Stimulated activated CD4-positive, alpha-beta T cell treated with anti-CD3 and anti-CD28 coated beads, Interleukin-1b, Interleukin-23, amount 100 ng/mL, for 48 hours (primary cell): Measurements from ENCODE around the gene ERRFI1.

Source experiments
- DNase-seq: peaks from one replicate; pipeline ENCODE4 v3.0.0-alpha.2; 2020

The ERRFI1 gene

DNA sequence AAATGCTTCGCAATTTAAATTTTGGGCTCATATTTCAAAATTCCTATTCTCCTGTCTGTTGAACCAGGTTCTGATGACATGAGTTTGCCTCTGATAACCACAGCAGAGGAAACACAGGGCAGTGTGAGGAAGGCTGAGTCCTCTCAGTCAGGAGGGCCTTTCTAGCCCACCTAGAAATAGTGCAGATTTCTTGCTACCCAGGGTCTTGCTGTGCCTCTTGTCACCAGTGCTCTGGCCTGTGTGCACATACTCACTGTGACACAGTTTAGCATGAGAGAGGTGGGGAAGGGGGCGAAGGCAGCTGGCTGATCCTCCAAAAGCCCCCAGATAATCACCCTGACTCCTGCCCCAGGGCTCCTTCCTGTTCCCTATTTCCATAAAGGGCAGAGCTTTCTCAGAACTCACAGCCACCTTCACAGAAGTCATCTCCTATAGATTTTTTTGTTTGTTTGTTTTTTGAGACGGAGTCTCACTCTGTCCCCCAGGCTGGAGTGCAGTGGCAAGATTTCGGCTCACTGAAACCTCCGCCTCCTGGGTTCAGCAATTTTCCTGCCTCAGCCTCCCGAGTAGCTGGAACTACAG lies 23.7 kb downstream of the ERRFI1 start:
- DNase-seq: no peak

- DNase-seq: no peak
Observed at GRCh38 chr1:7995437-7995836, 30.7 kb downstream of the ERRFI1 start.

DNA sequence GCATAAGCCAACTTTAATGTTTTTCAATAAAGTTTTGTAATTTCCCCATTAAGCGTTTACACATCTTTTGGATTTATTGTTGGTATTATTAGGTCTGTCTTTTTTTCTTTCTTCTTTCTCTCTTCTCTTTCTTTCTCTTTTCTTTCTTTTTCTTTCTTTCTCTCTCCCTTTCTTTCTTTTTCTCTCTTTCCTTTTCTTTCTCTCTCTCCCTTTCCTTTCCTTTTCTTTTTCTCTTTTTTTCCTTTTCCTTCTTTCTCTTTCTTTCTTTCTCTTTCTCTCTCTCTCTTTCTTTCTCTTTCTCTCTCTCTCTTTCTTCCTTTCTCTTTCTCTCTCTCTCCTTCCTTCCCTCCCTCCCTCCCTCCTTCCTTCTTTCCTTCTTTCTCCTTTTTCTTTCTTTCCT lies 31.3 kb downstream of the ERRFI1 start:
- no peak for DNase-seq

DNA sequence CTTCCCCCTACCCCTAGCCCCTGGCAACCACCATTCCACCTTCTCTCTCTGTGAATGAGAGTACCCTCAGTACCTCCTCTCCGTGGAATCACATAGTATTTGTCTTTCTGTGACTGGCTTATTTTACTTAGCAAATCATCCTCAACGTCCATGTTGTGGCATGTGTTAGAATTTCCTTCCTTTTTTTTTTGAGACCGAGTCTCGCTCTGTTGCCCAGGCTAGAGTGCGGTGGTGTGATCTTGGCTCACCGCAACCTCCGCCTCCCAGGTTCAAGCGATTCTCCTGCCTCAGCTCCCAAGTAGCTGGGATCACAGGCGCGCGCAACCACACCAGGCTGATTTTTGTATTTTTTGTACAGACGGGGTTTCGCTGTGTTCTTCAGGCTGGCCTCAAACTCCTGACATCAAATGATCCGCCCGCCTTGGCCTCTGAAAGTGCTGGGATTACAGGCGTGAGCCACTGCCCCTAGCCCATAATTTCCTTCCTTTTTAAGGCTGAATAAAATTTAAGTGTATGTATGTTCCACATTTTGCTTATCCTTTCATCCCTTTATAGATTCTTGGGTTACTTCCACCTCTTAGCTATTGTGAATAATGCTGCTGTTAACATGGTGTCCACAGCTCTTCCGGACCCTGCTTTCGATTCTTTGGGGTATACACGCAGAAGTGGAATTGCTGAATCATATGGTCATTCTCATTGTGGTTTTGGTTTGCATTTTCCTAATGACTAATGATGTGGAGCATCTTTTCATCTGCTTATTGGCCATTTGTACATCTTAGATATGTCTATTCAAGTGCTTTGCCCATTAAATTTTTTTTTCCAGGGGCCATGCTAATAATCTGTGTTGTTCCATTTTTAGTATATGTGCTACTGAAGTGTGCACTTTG lies 32.3 kb downstream of the ERRFI1 start:
- DNase-seq: no peak

GRCh38 chr1:7992885-7993284 lies 33.2 kb downstream of the ERRFI1 start:
- no peak for DNase-seq

GRCh38 chr1:7991504-7992440 lies 34.3 kb downstream of the ERRFI1 start:
- DNase-seq: no peak

DNA sequence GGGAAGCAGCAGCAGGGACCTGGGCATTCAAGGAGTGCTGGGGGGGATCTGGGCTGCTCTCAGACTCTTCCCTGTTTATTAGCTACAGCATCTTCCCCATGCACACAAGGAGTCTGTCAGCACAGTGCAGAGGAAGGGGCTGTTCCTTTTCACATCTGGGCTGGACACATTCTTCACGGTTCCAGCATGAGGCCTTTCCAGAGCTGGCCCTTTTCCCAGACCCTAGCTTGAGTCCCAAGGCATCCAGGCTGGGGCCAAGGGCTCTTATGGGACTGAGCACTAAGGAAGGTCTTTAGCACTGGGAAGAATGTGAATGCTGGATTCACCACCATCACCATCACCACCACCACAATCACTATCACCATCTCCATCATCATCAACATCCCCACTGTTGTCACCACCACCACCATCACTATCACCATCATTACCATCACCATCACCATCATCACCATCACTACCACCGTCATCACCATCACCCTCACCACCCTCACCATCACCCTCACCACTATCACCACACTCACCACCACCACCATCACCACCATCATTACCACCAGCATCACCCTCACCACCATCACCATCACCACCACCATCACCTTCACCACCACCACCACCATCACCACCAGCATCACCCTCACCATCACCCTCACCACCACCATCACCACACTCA lies 36.2 kb downstream of the ERRFI1 start:
- no peak for DNase-seq

DNA sequence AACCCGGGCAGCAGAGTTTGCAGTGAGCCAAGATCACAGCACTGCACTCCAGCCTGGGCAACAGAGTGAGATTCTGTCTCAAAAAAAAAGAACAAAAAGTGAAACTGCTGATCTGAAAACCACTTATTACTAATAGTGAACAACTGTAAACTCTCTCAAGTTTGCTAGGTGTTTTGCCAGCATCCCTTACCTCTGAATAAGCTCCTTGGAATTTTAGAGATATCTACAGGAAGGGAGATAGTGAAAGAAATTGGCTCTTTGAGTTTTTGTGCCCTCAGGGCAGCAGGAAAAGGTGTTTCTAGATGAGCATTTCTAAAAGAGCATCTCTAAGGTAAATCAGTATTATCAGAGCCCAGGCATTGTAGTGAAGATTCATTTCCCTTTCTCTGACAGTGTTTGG lies 37.5 kb downstream of the ERRFI1 start:
- DNase-seq: no peak

- no peak for DNase-seq
Observed at GRCh38 chr1:7987528-7987927, 38.6 kb downstream of the ERRFI1 start.

DNA sequence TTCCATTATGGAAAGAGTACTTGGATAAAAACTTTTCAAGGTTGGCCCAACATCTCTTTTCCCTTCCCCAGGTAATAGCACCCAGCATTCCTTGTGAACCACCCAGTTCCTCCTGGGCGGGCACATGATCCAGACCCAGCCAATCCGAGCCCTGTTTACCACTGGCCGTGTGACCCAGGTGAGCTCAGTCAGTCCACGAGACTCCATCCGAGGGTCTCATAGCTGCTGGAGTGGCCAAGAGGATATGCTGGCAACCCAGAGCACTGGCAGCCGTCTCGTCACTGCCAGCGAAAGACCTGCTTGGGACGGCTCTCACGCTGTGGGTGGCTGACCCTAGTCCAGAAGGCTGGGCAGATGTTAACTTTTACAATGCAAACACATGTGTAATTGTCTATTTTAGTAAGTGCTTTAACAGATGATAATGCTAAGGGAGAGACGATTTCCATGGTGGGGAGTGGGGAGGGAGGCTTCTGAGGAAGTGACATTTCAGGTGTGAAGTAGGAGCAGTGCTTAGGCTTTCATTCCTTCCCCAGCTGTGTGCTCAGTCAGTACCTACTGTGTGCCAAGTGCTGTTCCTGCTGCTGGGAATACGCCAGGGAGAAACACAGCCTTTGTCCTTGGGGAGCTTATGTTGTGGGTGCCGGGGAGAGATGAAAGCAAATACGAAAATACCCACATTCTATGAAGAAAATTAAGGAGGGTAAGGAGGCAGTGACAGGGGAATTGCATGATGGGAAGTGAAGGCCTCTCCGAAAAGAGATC lies 40.1 kb downstream of the ERRFI1 start:
- DNase-seq: no peak

- no peak for DNase-seq
Observed at GRCh38 chr1:7984811-7985210, 41.3 kb downstream of the ERRFI1 start.

DNA sequence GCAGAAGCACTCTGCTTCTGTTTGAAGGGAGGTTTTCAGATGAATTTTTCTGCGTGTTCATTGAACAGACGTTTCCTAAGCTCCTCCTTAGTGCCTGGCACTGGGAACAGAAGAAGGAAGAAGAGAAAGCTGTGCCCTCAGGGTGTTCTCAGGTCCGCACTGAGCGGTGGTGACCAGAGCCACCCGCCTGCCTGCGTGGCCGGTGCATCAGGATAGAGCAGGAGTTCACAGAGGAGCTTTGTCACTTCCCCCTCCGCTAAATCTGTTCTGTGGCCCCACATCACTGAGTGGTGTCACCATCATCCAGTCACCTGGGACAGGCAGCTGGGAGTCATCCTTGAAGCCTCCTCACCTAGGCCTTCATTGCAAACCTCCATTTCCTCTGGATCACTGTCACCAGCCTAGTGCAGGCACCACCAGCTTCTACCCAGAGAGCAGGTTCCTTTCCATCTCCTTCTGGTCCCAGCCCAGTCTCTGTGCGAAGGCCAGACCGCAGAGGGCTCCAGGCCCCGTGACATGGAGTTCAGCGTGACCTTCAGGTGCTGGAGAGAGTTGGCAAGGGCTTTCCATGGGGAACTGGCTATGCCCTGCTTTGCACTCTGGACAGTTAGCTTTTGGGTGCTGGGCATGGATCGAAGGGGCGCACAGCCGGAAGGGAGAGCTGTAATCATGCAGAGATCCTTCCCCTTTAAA lies 42.9 kb downstream of the ERRFI1 start:
- DNase-seq: no peak

GRCh38 chr1:7980984-7981383 lies 45.1 kb downstream of the ERRFI1 start:
- no peak for DNase-seq

DNA sequence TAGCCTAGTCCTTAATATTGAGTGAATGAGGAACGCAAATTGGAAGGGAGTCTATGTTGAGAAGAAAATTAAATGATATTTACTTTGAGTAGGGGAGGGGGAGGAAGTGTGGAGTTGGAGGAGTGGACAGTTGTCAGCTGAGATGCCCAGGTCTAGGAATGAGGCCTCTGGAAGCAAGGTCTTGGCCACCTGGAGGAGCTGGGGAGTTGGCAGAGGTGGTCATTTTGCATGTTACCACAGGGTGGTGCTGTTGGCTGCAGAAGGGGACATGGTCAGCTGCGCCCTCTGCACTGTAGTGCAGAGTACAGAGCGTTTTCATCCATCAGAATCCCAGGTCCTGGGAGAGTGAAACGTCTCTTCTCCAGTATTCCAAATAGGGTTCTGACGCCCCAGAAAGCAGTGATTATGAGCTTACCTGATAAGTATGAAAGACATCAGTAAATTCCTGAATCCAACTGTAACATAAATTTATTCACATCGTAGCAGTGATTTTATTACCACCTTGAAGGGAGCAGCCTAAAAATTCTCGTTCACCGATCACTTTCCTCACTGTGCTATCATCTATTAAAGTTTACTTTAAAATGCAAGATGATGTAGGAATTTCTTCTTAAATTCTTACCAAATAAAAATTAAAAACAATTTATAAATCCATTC lies 50.8 kb downstream of the ERRFI1 start:
- DNase-seq: peak; percentile 40

DNA sequence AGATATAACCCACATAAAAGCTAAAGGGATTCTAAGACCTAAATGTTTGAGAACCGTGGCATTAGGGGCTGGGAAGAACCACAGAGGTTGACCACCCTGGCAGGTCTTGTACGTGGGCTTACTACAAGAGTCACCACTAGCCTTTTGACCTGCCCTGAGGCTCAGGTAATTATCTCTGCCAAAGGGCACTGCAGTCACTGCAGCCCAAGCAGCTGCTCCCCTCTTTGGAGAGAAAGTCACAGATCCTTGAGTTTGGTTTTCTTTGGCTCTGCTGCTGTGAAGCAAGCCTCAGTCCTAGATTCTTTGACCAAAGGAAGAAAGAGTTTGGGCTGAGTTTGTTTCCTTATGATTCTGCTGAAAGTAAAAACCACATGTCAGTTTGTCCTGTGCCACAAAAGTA lies 53.0 kb downstream of the ERRFI1 start:
- DNase-seq: no peak

DNA sequence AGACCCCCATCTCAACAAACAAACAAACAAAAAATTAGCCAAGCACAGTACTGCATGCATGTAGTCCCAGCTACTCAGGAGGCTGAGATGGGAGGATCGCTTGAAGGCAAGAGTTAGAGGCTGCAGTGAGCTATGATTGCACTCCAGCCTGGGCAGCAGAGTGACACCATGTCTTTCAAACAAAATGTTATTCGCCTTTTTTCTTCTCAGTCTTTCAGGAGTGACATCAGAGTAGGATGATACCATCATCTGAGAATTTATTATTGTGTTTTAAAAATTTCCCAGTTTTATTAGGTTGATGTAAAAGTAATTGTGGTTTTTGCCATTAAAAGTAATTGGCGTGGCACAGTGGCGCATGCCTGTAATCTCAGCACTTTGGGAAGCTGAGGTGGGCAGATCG lies 53.8 kb downstream of the ERRFI1 start:
- no peak for DNase-seq

- DNase-seq: no peak
Observed at GRCh38 chr1:7971024-7971423, 55.1 kb downstream of the ERRFI1 start.

GRCh38 chr1:7970246-7970645 lies 55.9 kb downstream of the ERRFI1 start:
- no peak for DNase-seq

GRCh38 chr1:7967651-7968050 lies 58.5 kb downstream of the ERRFI1 start:
- DNase-seq: no peak

DNA sequence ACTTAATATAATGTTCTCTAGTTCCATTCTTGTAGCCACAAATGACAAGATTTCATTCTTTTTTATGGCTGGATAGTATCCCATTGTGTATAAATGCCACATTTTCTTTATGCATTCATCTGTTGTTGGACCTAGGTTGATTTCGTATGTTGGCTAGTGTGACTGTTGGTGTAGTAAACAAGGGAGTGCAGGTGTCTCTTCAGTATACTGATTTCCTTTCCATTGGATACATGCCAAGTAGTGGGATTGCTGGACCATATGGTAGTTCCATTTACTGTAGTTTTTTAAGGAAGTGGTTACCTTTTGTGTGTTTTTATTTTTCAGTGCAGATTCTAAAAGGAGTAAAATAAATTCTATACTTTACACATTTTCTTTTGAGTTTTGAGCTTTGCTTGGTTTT lies 58.9 kb downstream of the ERRFI1 start:
- no peak for DNase-seq

- DNase-seq: no peak
Observed at GRCh38 chr1:7964476-7964875, 61.6 kb downstream of the ERRFI1 start.
